ENCODE results near the gene CNTNAP5. TPM values are rescaled to one million over a fixed set of nuclear protein-coding genes. Genes with fewer than 3 reads are reported as not detected.

Gene CNTNAP5
- total RNA-seq, 3 donors from 2014 or later (not counting 1 experiment from before 2014, with no cell fraction given): not detected

DNA sequence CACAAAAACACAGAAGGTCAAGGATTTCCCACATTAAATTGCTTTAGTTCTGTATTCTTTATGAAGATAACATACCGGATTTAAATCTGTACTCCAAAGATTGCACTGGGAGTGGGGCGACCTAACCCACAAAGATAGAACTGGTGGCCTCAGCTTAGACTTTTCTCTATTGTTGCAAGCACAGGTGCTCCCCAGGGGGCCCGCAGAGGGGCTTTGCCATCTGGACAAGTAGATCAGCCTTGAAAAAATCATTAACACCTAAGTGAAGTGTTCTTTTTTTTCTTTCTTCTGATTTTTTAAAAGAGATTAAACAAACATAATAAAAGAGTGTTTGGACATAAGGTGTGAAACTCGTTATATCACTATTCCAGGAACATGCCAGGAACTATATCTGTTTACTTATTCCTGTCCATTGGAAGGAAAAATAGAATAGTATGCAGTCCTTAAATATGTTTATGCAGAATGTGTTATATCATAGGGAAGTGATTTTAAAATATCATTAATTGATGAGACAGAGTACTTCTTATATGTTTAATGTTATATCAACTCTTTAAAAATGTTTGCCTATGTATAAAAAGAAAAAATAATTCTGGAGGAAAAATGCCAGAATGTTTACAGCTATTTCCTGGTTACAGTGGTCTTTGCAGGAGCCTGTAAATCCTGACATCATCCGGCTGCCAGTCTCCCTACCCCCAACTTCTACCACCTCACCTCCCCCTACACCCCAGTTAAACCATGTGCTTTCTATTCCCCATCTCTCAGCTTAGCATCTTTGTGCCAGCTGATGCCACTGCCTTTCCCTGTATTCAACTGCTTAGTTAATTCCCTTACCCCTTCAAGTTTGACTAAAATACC, 679.2 kb downstream of the CNTNAP5 start:
- 56% methylated on average over 4 of the region's 5 CpGs for WGBS (ENCODE audit: insufficient coverage)
- intact Hi-C loops (cut with micrococcal nuclease): no loop called here

DNA sequence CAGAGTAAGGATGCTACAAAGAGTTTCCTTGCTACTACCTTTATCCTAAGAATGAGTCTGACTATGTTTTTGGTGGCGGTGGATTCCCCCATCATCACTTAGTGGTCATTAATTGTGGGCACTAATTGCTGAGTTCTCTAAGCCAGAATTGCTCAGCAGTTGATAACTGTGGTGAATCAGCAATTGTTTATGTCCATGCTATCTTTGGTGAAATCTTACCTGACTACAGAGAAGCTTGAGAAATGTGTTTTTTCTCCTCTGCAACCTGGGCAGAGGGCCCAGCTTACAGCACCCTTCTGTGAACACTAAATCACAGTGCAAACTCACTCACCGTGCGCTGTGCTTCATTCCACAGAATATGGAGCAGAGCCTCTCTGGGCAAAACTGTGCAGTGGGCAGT, 683.6 kb downstream of the CNTNAP5 start:
- Histone ChIP-seq H3K27ac (ENCODE audit: low read length) (no peak overlapping the region), H3K27me3 (ENCODE audit: control insufficient read depth, insufficient read depth, low read length) (no peaks in the 10 kb centered on the region), H3K4me1 (ENCODE audit: control insufficient read depth, insufficient read depth, low read length) (no peaks in the 10 kb centered on the region), H3K4me3 (ENCODE audit: low read length) (no peak overlapping the region), H3K36me3 (ENCODE audit: control insufficient read depth, insufficient read depth, low read length) (no peaks in the 10 kb centered on the region), H3K9me3 (ENCODE audit: control insufficient read depth, insufficient read depth, low read length) (peaks cover 3% of the 10 kb centered on the region)
- Mint-ChIP-seq H3K4me1 (no peaks in the 10 kb centered on the region), H3K27me3 (ENCODE audit: low read depth in 2 of 2) (no peaks in the 10 kb centered on the region), H3K36me3 (no peaks in the 10 kb centered on the region), H3K27ac (no peak overlapping the region), H3K9me3 (peaks cover 16 to 21% of the 10 kb centered on the region in 2 donors), H3K4me3 (no peak overlapping the region)
- 78% methylated on average over 3 of the region's 3 CpGs for WGBS (ENCODE audit: insufficient coverage)
- intact Hi-C loops (cut with micrococcal nuclease): no loop called here
- no peak for TF ChIP-seq CTCF (IDR thresholded peaks at IDR 0.05)
- no peak for DNase-seq
- no peak for ATAC-seq

More for the DNA sequence above, 679.2 kb downstream of the CNTNAP5 start:
- no peak overlapping the region for H3K27ac Mint-ChIP-seq
- no peaks in the 10 kb centered on the region for H3K4me1 Mint-ChIP-seq
- H3K36me3 ChIP-seq (ENCODE audit: control insufficient read depth, insufficient read depth, low read length): no peaks in the 10 kb centered on the region
- TF ChIP-seq CTCF (IDR thresholded peaks at IDR 0.05): no peak
- H3K27ac ChIP-seq (ENCODE audit: low read length): no peak overlapping the region
- ATAC-seq (no peak), DNase-seq (no peak)
- no peaks in the 10 kb centered on the region for H3K36me3 Mint-ChIP-seq
- H3K27me3 ChIP-seq (ENCODE audit: control insufficient read depth, insufficient read depth, low read length): no peaks in the 10 kb centered on the region
- H3K27me3 Mint-ChIP-seq (ENCODE audit: low read depth in 2 of 2): no peaks in the 10 kb centered on the region
- peaks cover 3% of the 10 kb centered on the region for H3K9me3 ChIP-seq (ENCODE audit: control insufficient read depth, insufficient read depth, low read length)
- peaks cover 21 to 24% of the 10 kb centered on the region in 2 donors for H3K9me3 Mint-ChIP-seq
- no peak overlapping the region for H3K4me3 Mint-ChIP-seq
- no peaks in the 10 kb centered on the region for H3K4me1 ChIP-seq (ENCODE audit: control insufficient read depth, insufficient read depth, low read length)
- H3K4me3 ChIP-seq (ENCODE audit: low read length): no peak overlapping the region

DNA sequence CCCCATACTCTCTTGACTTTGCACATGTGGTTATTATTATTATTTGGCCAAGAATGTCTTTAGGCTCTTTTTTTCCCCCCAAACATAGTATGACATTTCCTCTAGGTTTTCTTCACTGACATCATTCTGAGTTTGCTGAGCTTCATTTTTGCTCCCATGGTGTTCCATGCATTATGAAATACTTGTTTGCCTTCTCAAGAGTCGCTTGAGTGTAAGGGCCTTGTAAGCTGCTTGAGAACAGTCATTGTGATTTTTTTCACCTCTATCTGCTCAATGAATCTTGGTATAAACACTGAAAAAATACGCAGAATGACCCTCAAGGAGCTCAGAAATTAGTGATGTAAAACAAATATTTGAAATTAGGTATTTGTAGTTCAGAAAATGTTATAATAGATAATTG, 688.9 kb downstream of the CNTNAP5 start:
- H3K36me3 Mint-ChIP-seq: no peaks in the 10 kb centered on the region
- ATAC-seq: no peak
- Histone ChIP-seq H3K4me3 (ENCODE audit: low read length) (no peak overlapping the region), H3K27me3 (ENCODE audit: control insufficient read depth, insufficient read depth, low read length) (no peaks in the 10 kb centered on the region), H3K4me1 (ENCODE audit: control insufficient read depth, insufficient read depth, low read length) (no peaks in the 10 kb centered on the region), H3K9me3 (ENCODE audit: control insufficient read depth, insufficient read depth, low read length) (no peaks in the 10 kb centered on the region), H3K36me3 (ENCODE audit: control insufficient read depth, insufficient read depth, low read length) (no peaks in the 10 kb centered on the region), H3K27ac (ENCODE audit: low read length) (no peak overlapping the region)
- no peak overlapping the region for H3K27ac Mint-ChIP-seq
- H3K9me3 Mint-ChIP-seq: peaks cover 18 to 22% of the 10 kb centered on the region in 2 donors
- no peaks in the 10 kb centered on the region for H3K27me3 Mint-ChIP-seq (ENCODE audit: low read depth in 2 of 2)
- no peak for DNase-seq
- H3K4me1 Mint-ChIP-seq: no peaks in the 10 kb centered on the region
- 70% methylated on average over 1 of the region's 2 CpGs for WGBS (ENCODE audit: insufficient coverage)
- H3K4me3 Mint-ChIP-seq: no peak overlapping the region
- no peak for TF ChIP-seq CTCF (IDR thresholded peaks at IDR 0.05)
- intact Hi-C loops (cut with micrococcal nuclease): no loop called here

DNA sequence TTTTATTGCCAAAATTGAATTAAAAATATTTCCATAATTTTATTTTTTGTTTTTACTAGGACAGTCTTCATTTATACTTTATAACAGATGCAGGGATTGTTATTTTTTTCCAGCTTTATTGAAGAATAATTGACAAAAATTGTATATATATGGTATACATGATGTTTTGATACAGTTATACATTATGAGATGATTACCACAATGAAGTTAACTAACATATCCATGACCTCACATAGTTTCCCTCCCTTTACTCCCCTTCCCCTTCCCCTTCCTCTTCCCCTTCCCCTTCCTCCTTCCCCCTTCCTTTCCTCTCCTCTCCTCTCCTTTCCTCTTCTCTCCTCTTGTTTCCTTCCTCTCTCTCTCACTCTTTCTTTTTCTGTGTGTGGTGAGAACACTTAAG, 700.1 kb downstream of the CNTNAP5 start:
- Mint-ChIP-seq H3K27me3 (ENCODE audit: low read depth in 2 of 2) (no peaks in the 10 kb centered on the region), H3K9me3 (peaks cover 4 to 11% of the 10 kb centered on the region in 2 donors), H3K4me1 (no peaks in the 10 kb centered on the region), H3K4me3 (no peak overlapping the region), H3K36me3 (no peaks in the 10 kb centered on the region), H3K27ac (no peak overlapping the region)
- ATAC-seq: no peak
- H3K4me3 ChIP-seq (ENCODE audit: low read length): no peak overlapping the region
- H3K27ac ChIP-seq (ENCODE audit: low read length): no peak overlapping the region
- intact Hi-C loops (cut with micrococcal nuclease): no loop called here
- no peaks in the 10 kb centered on the region for H3K4me1 ChIP-seq (ENCODE audit: control insufficient read depth, insufficient read depth, low read length)
- H3K36me3 ChIP-seq (ENCODE audit: control insufficient read depth, insufficient read depth, low read length): no peaks in the 10 kb centered on the region
- no peaks in the 10 kb centered on the region for H3K27me3 ChIP-seq (ENCODE audit: control insufficient read depth, insufficient read depth, low read length)
- DNase-seq: no peak
- H3K9me3 ChIP-seq (ENCODE audit: control insufficient read depth, insufficient read depth, low read length): no peaks in the 10 kb centered on the region
- no peak for TF ChIP-seq CTCF (IDR thresholded peaks at IDR 0.05)

Data from natural killer cell (primary cell).